Kidney epithelial cell (primary cell): Measurements from ENCODE around the gene SUMO4. TPM values are rescaled to one million over a fixed set of nuclear protein-coding genes. Genes with fewer than 3 reads are reported as not detected.

Experiments
- DNase-seq: peaks from one replicate; pipeline ENCODE4 v3.0.0-alpha.2; 2010; ENCODE audit warnings: low read depth
- H3K27me3 ChIP-seq: 2 replicates; pipeline ENCODE4 v1.6.0; 2011; ENCODE audit warnings: low read length; ENCODE audit not compliant: control insufficient read depth, insufficient read depth
- H3K36me3 ChIP-seq: 2 replicates; pipeline ENCODE4 v1.5.1; 2011; ENCODE audit warnings: low read length; ENCODE audit not compliant: control insufficient read depth, insufficient read depth
- H3K4me3 ChIP-seq: 2 replicates; pipeline ENCODE4 v1.5.1; 2011; ENCODE audit warnings: low read depth, mild to moderate bottlenecking, control low read depth, low read length
- CTCF ChIP-seq: IDR thresholded peaks from 2 replicates; pipeline ENCODE4 v1.5.1; 2011; ENCODE audit warnings: mild to moderate bottlenecking, moderate library complexity, low read length, control low read depth, inconsistent platforms; ENCODE audit not compliant: insufficient read depth, poor library complexity, severe bottlenecking
- total RNA-seq: library from RNA; depleted of rRNA; stranded (reverse); fragments of >200 nt; gene quantifications from 2 replicates; pipeline ENCODE4 v1.2.3, GENCODE V29; 2015

The SUMO4 gene
- total RNA-seq, 1 donor from 2014 or later = not detected

DNA sequence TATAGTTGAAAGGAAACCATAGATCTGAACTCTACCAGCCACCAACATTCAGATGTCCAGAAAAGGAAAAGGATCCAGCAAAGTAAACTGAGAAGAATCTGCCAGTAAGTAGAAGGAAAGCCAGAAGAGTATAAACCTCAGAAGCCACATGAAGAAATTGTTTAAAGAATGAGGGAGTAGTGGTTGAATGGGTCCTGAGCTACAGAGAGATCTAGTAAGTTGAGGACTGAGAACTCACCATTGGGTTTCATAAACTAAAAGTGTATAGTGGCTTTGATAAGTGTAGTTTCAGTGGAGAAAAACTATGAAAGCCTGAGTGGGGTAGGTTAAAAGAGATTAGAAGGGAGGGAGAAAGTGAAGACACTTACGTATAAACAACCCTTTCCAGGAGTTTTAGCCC is 32.0 kb upstream of the SUMO4 start:
- no peak overlapping the region for H3K4me3 ChIP-seq
- no peak for TF ChIP-seq CTCF
- DNase-seq = no peak
- H3K27me3 ChIP-seq = no peaks in the 10 kb centered on the region
- H3K36me3 ChIP-seq = no peaks in the 10 kb centered on the region

DNA sequence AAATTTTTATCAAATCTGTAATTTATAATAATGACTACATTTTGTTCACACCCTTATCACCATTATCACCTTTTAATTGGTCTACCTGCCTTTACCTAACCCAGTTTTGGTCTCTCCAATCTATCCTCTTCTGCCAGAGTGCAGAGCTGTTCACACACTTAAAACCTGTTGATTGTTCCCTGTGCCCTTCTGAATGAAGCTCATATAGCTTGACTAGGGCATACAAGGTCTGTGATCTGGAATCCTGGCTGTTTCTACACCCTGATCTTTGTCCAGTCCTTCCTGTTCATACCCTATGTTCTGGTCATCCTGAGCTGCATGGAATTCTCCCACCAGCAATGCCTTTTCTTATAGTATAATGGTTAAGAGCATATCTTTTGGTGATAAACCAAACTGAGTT is 28.9 kb upstream of the SUMO4 start:
- no peaks in the 10 kb centered on the region for H3K36me3 ChIP-seq
- H3K27me3 ChIP-seq = no peaks in the 10 kb centered on the region
- TF ChIP-seq CTCF = no peak
- no peak for DNase-seq
- no peak overlapping the region for H3K4me3 ChIP-seq

DNA sequence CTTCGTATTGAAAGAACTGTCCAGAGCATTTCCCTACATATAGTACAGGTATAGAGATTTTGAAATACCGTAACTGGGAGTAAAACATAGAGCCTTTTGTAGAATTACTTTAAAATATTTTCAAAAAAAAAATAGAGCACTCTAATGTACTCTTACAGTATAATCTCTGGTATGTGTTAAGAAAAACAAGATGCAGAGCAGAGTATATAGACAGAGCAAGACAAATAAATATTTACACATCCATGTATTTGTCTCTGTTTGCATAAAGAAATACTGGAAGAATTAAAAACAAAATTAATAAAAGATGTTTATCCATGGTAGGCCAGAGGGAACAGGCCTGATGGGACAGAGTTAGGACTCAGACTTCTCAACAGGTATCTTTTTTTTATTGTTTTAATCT is 28.0 kb upstream of the SUMO4 start:
- H3K36me3 ChIP-seq = no peaks in the 10 kb centered on the region
- H3K27me3 ChIP-seq = no peaks in the 10 kb centered on the region
- DNase-seq = no peak
- no peak for TF ChIP-seq CTCF
- no peak overlapping the region for H3K4me3 ChIP-seq

GRCh38 chr6:149373511-149373910 is 26.6 kb upstream of the SUMO4 start:
- Histone ChIP-seq H3K36me3 (no peaks in the 10 kb centered on the region), H3K4me3 (no peak overlapping the region), H3K27me3 (no peaks in the 10 kb centered on the region)
- no peak for DNase-seq
- no peak for TF ChIP-seq CTCF

DNA sequence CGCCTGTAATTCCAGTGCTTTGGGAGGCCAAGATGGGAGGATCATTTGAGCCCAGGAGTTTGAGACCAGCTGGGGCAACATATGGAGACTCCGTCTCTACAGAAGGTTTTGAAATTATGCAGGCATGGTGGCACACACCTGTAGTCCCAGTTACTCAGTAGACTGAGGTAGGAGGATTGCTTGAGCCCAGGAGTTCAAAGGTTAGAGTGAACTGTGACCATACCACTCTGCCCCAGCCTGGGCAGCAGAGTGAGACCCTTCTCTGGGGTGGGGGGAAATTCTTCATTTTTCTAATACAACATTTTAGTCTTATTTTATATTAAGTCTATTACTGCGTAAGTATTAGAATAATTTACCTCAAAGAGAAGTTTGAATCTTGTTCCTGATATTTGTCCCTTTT is 20.1 kb upstream of the SUMO4 start:
- DNase-seq = no peak
- H3K4me3 ChIP-seq = no peak overlapping the region
- H3K27me3 ChIP-seq = no peaks in the 10 kb centered on the region
- no peak for TF ChIP-seq CTCF
- H3K36me3 ChIP-seq = no peaks in the 10 kb centered on the region

- no peak overlapping the region for H3K4me3 ChIP-seq
- no peak for DNase-seq
- TF ChIP-seq CTCF = no peak
- no peaks in the 10 kb centered on the region for H3K27me3 ChIP-seq
- H3K36me3 ChIP-seq = no peaks in the 10 kb centered on the region
Measured at GRCh38 chr6:149380523-149380922, 19.5 kb upstream of the SUMO4 start.
